Type B pancreatic cell (in vitro differentiated cells): ENCODE data around the gene GPATCH2. TPM values are rescaled to one million over a fixed set of nuclear protein-coding genes. Genes with fewer than 3 reads are reported as not detected.

Source experiments
- DNase-seq: peaks from one replicate; pipeline ENCODE4 v3.0.0; 2021; ENCODE audit warnings: mixed read lengths; ENCODE audit not compliant: unreplicated experiment; ENCODE audit errors: extremely low spot score
- H3K27ac Mint-ChIP-seq: 2 replicates; pipeline ENCODE4 v1.8.0; 2021; ENCODE audit warnings: mild to moderate bottlenecking, mixed read lengths
- H3K27me3 Mint-ChIP-seq: 2 replicates; pipeline ENCODE4 v1.8.0; 2021; ENCODE audit warnings: mixed read lengths
- H3K36me3 Mint-ChIP-seq: 2 replicates; pipeline ENCODE4 v1.8.0; 2021; ENCODE audit warnings: mixed read lengths
- H3K4me1 Mint-ChIP-seq: one replicate; pipeline ENCODE4 v1.8.0; 2021; ENCODE audit warnings: mixed read lengths; ENCODE audit not compliant: unreplicated experiment
- H3K4me3 Mint-ChIP-seq: 2 replicates; pipeline ENCODE4 v1.8.0; 2021; ENCODE audit warnings: mild to moderate bottlenecking, mixed read lengths
- H3K9me3 Mint-ChIP-seq: 2 replicates; pipeline ENCODE4 v1.8.0; 2021; ENCODE audit warnings: mixed read lengths
- CTCF ChIP-seq: fragments of 200-600 bp; sonication (generic); conservative IDR thresholded peaks from 2 replicates; pipeline ENCODE4 v1.5.0; 2021; ENCODE audit warnings: antibody characterized with exemption, mild to moderate bottlenecking
- total RNA-seq: library from RNA; stranded (reverse); gene quantifications from 2 replicates; pipeline ENCODE4 v1.2.1, GENCODE V29; 2021; ENCODE audit warnings: low replicate concordance

Gene GPATCH2
- total RNA-seq, 1 donor from 2014 or later: 18.7 TPM

GRCh38 chr1:217564207-217564606, 66.7 kb downstream of the GPATCH2 start:
- Mint-ChIP-seq H3K9me3 (peaks cover 3% of the 10 kb centered on the region), H3K4me3 (no peak overlapping the region), H3K27ac (no peak overlapping the region), H3K36me3 (peaks cover 16% of the 10 kb centered on the region), H3K4me1 (peaks cover 7% of the 10 kb centered on the region), H3K27me3 (no peaks in the 10 kb centered on the region)
- no peak for DNase-seq
- no peak for TF ChIP-seq CTCF

GRCh38 chr1:217563179-217563578, 67.7 kb downstream of the GPATCH2 start:
- peaks cover 18% of the 10 kb centered on the region for H3K36me3 Mint-ChIP-seq
- no peaks in the 10 kb centered on the region for H3K27me3 Mint-ChIP-seq
- peaks cover under 1% of the 10 kb centered on the region for H3K4me1 Mint-ChIP-seq
- TF ChIP-seq CTCF: no peak
- H3K4me3 Mint-ChIP-seq: no peak overlapping the region
- no peak for DNase-seq
- peaks cover 6% of the 10 kb centered on the region for H3K9me3 Mint-ChIP-seq
- H3K27ac Mint-ChIP-seq: no peak overlapping the region

GRCh38 chr1:217562229-217562878, 68.5 kb downstream of the GPATCH2 start:
- Mint-ChIP-seq H3K36me3 (peaks cover 18% of the 10 kb centered on the region), H3K4me1 (no peaks in the 10 kb centered on the region), H3K4me3 (no peak overlapping the region), H3K27ac (no peak overlapping the region), H3K27me3 (no peaks in the 10 kb centered on the region), H3K9me3 (peaks cover 6% of the 10 kb centered on the region)
- DNase-seq: no peak
- no peak for TF ChIP-seq CTCF

GRCh38 chr1:217561446-217561845, 69.4 kb downstream of the GPATCH2 start:
- peaks cover 6% of the 10 kb centered on the region for H3K9me3 Mint-ChIP-seq
- H3K27me3 Mint-ChIP-seq: no peaks in the 10 kb centered on the region
- no peak overlapping the region for H3K27ac Mint-ChIP-seq
- no peaks in the 10 kb centered on the region for H3K4me1 Mint-ChIP-seq
- peaks cover 18% of the 10 kb centered on the region for H3K36me3 Mint-ChIP-seq
- no peak overlapping the region for H3K4me3 Mint-ChIP-seq
- no peak for DNase-seq
- no peak for TF ChIP-seq CTCF

- no peak for DNase-seq
- no peak for TF ChIP-seq CTCF
- Mint-ChIP-seq H3K36me3 (peaks cover 7% of the 10 kb centered on the region), H3K4me3 (no peak overlapping the region), H3K27me3 (no peaks in the 10 kb centered on the region), H3K27ac (no peak overlapping the region), H3K4me1 (no peaks in the 10 kb centered on the region), H3K9me3 (peaks cover 6% of the 10 kb centered on the region)
These were observed 76.0 kb downstream of the GPATCH2 start for GRCh38 chr1:217554849-217555248.
